ENCODE data around the gene MCRIP2.

GRCh38 chr16:682493-683395 lies 41.1 kb downstream of the MCRIP2 start:
- TF ChIP-seq CTCF (conservative IDR thresholded peaks at IDR 0.05), result no peak
- no peak for TF ChIP-seq EZH2 (IDR thresholded peaks at IDR 0.05; ENCODE audit: low read depth)
